ENCODE results near the gene ESYT1. TPM values are rescaled to one million over a fixed set of nuclear protein-coding genes. Genes with fewer than 3 reads are reported as not detected.
A peak's percentile ranks its signal among the peaks of the same experiment; 100 is the strongest.

Gene ESYT1
- total and polyA plus RNA-seq, 9 of the 15 experiments (the other 6 are each of a cell fraction or from before 2014, with no cell fraction given): 132 to 420 (median 164) TPM

DNA sequence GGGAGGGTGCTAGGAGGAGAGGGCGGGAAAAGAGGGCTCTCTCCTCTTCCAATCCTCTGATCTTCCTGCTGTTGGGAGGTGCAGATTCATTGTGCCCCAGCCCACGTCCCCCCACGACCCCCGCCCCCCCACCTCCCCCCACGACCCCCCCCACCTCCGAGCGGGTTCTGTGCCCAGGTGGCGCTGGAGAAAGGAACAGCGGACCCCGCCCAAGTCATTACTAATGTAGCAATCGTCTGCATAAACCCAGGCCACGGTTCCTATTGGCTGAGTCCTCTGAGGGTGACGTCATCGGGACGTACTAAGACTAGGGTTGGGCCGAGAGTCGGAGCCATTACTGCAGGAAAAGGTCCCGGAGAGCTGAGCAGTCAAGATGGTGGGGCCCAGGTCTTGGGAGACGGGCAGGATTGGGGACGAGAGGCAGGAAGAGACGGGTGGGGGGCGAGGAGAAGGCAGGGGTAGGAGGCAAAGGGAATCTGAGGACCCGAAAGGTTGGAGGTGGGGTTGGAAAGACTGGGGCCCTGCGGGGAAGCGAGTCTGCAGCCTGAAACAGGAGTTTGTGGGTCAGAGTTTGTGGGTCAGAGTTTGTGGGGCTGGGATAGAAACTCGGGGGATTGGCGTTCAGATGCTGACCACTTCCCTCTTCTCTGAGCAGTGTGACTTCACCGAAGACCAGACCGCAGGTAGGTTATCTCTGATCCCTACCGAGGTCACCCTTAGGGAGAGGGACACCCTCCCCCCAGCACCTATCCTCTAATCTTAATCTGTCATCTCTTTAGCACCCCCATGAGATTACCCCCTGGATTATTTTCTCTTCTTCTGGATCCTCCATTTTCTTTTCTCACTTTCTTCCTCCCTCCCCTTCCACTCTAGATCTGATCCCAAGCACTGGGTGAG is 30.2 kb downstream of the ESYT1 start, which contains the start of gene MYL6 (continued):
- TF ChIP-seq, protein P1, sequence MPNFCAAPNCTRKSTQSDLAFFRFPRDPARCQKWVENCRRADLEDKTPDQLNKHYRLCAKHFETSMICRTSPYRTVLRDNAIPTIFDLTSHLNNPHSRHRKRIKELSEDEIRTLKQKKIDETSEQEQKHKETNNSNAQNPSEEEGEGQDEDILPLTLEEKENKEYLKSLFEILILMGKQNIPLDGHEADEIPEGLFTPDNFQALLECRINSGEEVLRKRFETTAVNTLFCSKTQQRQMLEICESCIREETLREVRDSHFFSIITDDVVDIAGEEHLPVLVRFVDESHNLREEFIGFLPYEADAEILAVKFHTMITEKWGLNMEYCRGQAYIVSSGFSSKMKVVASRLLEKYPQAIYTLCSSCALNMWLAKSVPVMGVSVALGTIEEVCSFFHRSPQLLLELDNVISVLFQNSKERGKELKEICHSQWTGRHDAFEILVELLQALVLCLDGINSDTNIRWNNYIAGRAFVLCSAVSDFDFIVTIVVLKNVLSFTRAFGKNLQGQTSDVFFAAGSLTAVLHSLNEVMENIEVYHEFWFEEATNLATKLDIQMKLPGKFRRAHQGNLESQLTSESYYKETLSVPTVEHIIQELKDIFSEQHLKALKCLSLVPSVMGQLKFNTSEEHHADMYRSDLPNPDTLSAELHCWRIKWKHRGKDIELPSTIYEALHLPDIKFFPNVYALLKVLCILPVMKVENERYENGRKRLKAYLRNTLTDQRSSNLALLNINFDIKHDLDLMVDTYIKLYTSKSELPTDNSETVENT (CRISPR knock-in tag; IDR thresholded peaks at IDR 0.05): peak; percentile 79
- no peak for TF ChIP-seq HNRNPL (IDR thresholded peaks at IDR 0.05; ENCODE audit: low read depth, low read length)
- peak; percentile 98 for TF ChIP-seq POLR2AphosphoS5 (IDR thresholded peaks at IDR 0.05; ENCODE audit: control insufficient read depth, insufficient read depth, low read depth, low read length)
- 0 out of 2 replicates have a peak, but pooled peaks have one; percentile 30 for TF ChIP-seq ZC3H8 (IDR thresholded peaks at IDR 0.05)
- TF ChIP-seq RNF2 (IDR thresholded peaks at IDR 0.05): peak; percentile 7; the same call in 1 of the 2 replicates
- TF ChIP-seq, protein P2, sequence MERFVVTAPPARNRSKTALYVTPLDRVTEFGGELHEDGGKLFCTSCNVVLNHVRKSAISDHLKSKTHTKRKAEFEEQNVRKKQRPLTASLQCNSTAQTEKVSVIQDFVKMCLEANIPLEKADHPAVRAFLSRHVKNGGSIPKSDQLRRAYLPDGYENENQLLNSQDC (CRISPR knock-in tag; IDR thresholded peaks at IDR 0.05): peak; percentile 60; the same call in 1 of the 2 replicates
- TF ChIP-seq MAZ (CRISPR knock-in tag; conservative IDR thresholded peaks at IDR 0.05 in 1 of 2, IDR thresholded peaks at IDR 0.05 in 1 of 2): peak; percentile 66 to 67
- TF ChIP-seq FOXA3 (CRISPR knock-in tag; conservative IDR thresholded peaks at IDR 0.05 in 1 of 2, IDR thresholded peaks at IDR 0.05 in 1 of 2): no peak
- TF ChIP-seq LARP7 (IDR thresholded peaks at IDR 0.05): peak; percentile 93
- TF ChIP-seq FOXK2 (conservative IDR thresholded peaks at IDR 0.05 in 1 of 2, IDR thresholded peaks at IDR 0.05 in 1 of 2; ENCODE audit: low read depth in 2 of 2): peak in 1 of 2 experiments; percentile 49; a peak in 3 of 4 replicates
- TF ChIP-seq KLF6 (CRISPR knock-in tag; IDR thresholded peaks at IDR 0.05; ENCODE audit: borderline replicate concordance): peak; percentile 69
- TF ChIP-seq CREBBP (IDR thresholded peaks at IDR 0.05; ENCODE audit: low read depth, low read length): no peak
- TF ChIP-seq, protein P3, sequence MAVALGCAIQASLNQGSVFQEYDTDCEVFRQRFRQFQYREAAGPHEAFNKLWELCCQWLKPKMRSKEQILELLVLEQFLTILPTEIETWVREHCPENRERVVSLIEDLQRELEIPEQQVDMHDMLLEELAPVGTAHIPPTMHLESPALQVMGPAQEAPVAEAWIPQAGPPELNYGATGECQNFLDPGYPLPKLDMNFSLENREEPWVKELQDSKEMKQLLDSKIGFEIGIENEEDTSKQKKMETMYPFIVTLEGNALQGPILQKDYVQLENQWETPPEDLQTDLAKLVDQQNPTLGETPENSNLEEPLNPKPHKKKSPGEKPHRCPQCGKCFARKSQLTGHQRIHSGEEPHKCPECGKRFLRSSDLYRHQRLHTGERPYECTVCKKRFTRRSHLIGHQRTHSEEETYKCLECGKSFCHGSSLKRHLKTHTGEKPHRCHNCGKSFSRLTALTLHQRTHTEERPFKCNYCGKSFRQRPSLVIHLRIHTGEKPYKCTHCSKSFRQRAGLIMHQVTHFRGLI (CRISPR knock-in tag; IDR thresholded peaks at IDR 0.05): no peak
- no peak for TF ChIP-seq E2F4 (CRISPR knock-in tag; IDR thresholded peaks at IDR 0.05; ENCODE audit: low read depth)
- TF ChIP-seq, protein P4, sequence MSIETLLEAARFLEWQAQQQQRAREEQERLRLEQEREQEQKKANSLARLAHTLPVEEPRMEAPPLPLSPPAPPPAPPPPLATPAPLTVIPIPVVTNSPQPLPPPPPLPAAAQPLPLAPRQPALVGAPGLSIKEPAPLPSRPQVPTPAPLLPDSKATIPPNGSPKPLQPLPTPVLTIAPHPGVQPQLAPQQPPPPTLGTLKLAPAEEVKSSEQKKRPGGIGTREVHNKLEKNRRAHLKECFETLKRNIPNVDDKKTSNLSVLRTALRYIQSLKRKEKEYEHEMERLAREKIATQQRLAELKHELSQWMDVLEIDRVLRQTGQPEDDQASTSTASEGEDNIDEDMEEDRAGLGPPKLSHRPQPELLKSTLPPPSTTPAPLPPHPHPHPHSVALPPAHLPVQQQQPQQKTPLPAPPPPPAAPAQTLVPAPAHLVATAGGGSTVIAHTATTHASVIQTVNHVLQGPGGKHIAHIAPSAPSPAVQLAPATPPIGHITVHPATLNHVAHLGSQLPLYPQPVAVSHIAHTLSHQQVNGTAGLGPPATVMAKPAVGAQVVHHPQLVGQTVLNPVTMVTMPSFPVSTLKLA (conservative IDR thresholded peaks at IDR 0.05): peak in 1 of 2 experiments; percentile 43; a peak in 2 of 4 replicates
- peak; percentile 99 for TF ChIP-seq POLR2B (IDR thresholded peaks at IDR 0.05; ENCODE audit: low read depth, partially characterized antibody)
- TF ChIP-seq MXI1 (IDR thresholded peaks at IDR 0.05; ENCODE audit: low read depth, low read length): no peak
- TF ChIP-seq BHLHE40 (IDR thresholded peaks at IDR 0.05; ENCODE audit: low read length): 0 out of 2 replicates have a peak, but pooled peaks have one; percentile 8
- peak; percentile 95 for TF ChIP-seq ZNF830 (CRISPR knock-in tag; IDR thresholded peaks at IDR 0.05)

Measured in K562 (cell line).